B cell (primary cell): Measurements from ENCODE around the gene GPR180. TPM values are rescaled to one million over a fixed set of nuclear protein-coding genes. Genes with fewer than 3 reads are reported as not detected.

Source experiments
- ATAC-seq: fragments of 200-7000 bp; cut with Tn5 transposase; one replicate; pipeline ENCODE4 v1.10.0; 2021; ENCODE audit warnings: low read depth, mild to moderate bottlenecking, moderate number of reproducible peaks, moderate library complexity
- CTCF ChIA-PET: fragments of 350-600 bp; sonication (Branson Sonifier 250); formaldehyde crosslinking; loops from one replicate; lab custom pipeline; 2021; ENCODE audit warnings: antibody characterized with exemption, inconsistent platforms; lab: Charles Lee
- POLR2A ChIA-PET: fragments of 350-600 bp; sonication (Branson Sonifier 250); formaldehyde crosslinking; loops from one replicate; lab custom pipeline; 2021; ENCODE audit warnings: antibody characterized with exemption; lab: Charles Lee
- DNase-seq: peaks from one replicate; pipeline ENCODE4 v3.0.0; 2013
- H2AFZ ChIP-seq: 2 replicates; pipeline ENCODE4 v1.6.1; 2012; ENCODE audit warnings: mild to moderate bottlenecking, low read depth, low read length; ENCODE audit not compliant: insufficient read depth, poor library complexity, severe bottlenecking
- H3K27ac ChIP-seq, 2 donors: 1 replicate in 1 of 2; 2 replicates in 1 of 2; pipeline ENCODE4 v1.5.1; 2012 to 2013; ENCODE audit warnings: low read length in 2 of 2, mild to moderate bottlenecking in 2 of 2, moderate library complexity in 1 of 2
- H3K27me3 ChIP-seq, 4 experiments: fragments of 200-600 bp in 1 of 4; sonication (generic) in 1 of 4; replicated peaks in 1 of 4; 1 replicate in 2 of 4; 2 replicates in 2 of 4; pipeline versions ENCODE4 v1.6.1 to v1.7.0; 2013 to 2016; ENCODE audit warnings: low read length in 3 of 4, mild to moderate bottlenecking in 2 of 4, mixed read lengths in 1 of 4, moderate library complexity in 1 of 4; ENCODE audit not compliant: insufficient read depth in 4 of 4, control insufficient read depth in 3 of 4; ENCODE audit errors: control extremely low read depth in 1 of 4
- H3K36me3 ChIP-seq, 2 experiments: replicated peaks in 1 of 2; 1 replicate in 1 of 2; 2 replicates in 1 of 2; pipeline versions ENCODE4 v1.6.1 to v1.7.1; 2013; ENCODE audit warnings: low read length in 1 of 2; ENCODE audit not compliant: insufficient read depth in 2 of 2, control insufficient read depth in 1 of 2; ENCODE audit errors: control extremely low read depth in 1 of 2, extremely low read depth in 1 of 2
- H3K4me1 ChIP-seq, 2 donors: fragments of 200-600 bp in 1 of 2; sonication (generic) in 1 of 2; 1 replicate in 1 of 2; 2 replicates in 1 of 2; pipeline versions ENCODE4 v1.5.1 to v1.6.1; 2013 to 2017; ENCODE audit warnings: low read length in 2 of 2; ENCODE audit not compliant: control insufficient read depth in 2 of 2, insufficient read depth in 2 of 2
- H3K4me2 ChIP-seq: replicated peaks from 2 replicates; pipeline ENCODE3; 2012; ENCODE audit warnings: mild to moderate bottlenecking, low read depth, low read length; ENCODE audit not compliant: poor library complexity, severe bottlenecking
- H3K4me3 ChIP-seq, 5 experiments: fragments of 200-600 bp in 1 of 5; sonication (generic) in 1 of 5; 1 replicate in 3 of 5; 2 replicates in 2 of 5; pipeline versions ENCODE4 v1.5.1 to v1.7.0; 2011 to 2016; ENCODE audit warnings: low read length in 4 of 5, mild to moderate bottlenecking in 4 of 5, low read depth in 2 of 5, control low read depth in 1 of 5, moderate library complexity in 1 of 5; ENCODE audit not compliant: insufficient read depth in 1 of 5; ENCODE audit errors: control extremely low read depth in 1 of 5, extremely low read depth in 1 of 5
- H3K79me2 ChIP-seq: fragments of 200-600 bp; sonication (generic); one replicate; pipeline ENCODE4 v1.6.0; 2016; ENCODE audit warnings: low read length; ENCODE audit not compliant: control insufficient read depth, insufficient read depth
- H3K9ac ChIP-seq: fragments of 200-600 bp; sonication (generic); 2 replicates; pipeline ENCODE4 v1.6.1; 2017; ENCODE audit warnings: mild to moderate bottlenecking, low read length, moderate library complexity
- H3K9me3 ChIP-seq, 3 donors: one replicate each; pipeline versions ENCODE4 v1.6.1 to v1.7.1; 2013; ENCODE audit warnings: low read length in 2 of 3; ENCODE audit not compliant: control insufficient read depth in 2 of 3, insufficient read depth in 1 of 3; ENCODE audit errors: control extremely low read depth in 1 of 3
- H4K20me1 ChIP-seq: 2 replicates; pipeline ENCODE4 v1.6.0; 2012; ENCODE audit warnings: mild to moderate bottlenecking, low read length; ENCODE audit not compliant: insufficient read depth, control insufficient read depth, poor library complexity, severe bottlenecking
- H3K27ac Mint-ChIP-seq: one replicate; pipeline ENCODE4 v1.8.0; 2021; ENCODE audit warnings: mixed read lengths
- H3K27me3 Mint-ChIP-seq: one replicate; pipeline ENCODE4 v1.8.0; 2021; ENCODE audit warnings: mixed read lengths
- H3K4me1 Mint-ChIP-seq: one replicate; pipeline ENCODE4 v1.8.0; 2021; ENCODE audit warnings: mixed read lengths
- H3K4me3 Mint-ChIP-seq: one replicate; pipeline ENCODE4 v1.8.0; 2021; ENCODE audit warnings: mixed read lengths
- H3K9me3 Mint-ChIP-seq: one replicate; pipeline ENCODE4 v1.8.0; 2022; ENCODE audit warnings: mixed read lengths; ENCODE audit not compliant: insufficient read depth
- EZH2 ChIP-seq: IDR thresholded peaks from 2 replicates; pipeline ENCODE4 v1.6.1; 2012; ENCODE audit warnings: borderline replicate concordance, low read depth, mild to moderate bottlenecking, moderate library complexity, low read length; ENCODE audit not compliant: insufficient read depth, poor library complexity, severe bottlenecking
- WGBS: methylation state at CpG from one replicate; pipeline ENCODE4 v1.1.5; 2013; ENCODE audit warnings: missing lambda C conversion rate; ENCODE audit not compliant: insufficient coverage; 5-methylcytosine and 5-hydroxymethylcytosine counted together
- intact Hi-C: fragments of 100-400 bp; cut with micrococcal nuclease; formaldehyde crosslinking; loops from one replicate; pipeline ENCODE4 v1.10.0; 2022
- polyA plus RNA-seq: library from polyadenylated mRNA; depleted of rRNA; stranded (reverse); fragments of >200 nt; gene quantifications from 2 replicates; pipeline ENCODE4 v1.2.3, GENCODE V29; 2012
- total RNA-seq, 2 donors: library from RNA; stranded (reverse); fragments of 120-200 nt in 1 of 2; gene quantifications; 1 replicate in 1 of 2; 2 replicates in 1 of 2; pipeline versions ENCODE4 v1.2.3 to v1.2.4, GENCODE V29; 2013 to 2022
- TF ChIP-seq, protein P1 (sequence below): fragments of 200-600 bp; IDR thresholded peaks from one replicate; pipeline ENCODE4 v1.8.0; 2022; ENCODE audit warnings: antibody characterized with exemption, mild to moderate bottlenecking

GPR180 gene
- total and polyA plus RNA-seq, 2 donors (not counting 1 experiment from before 2014, with no cell fraction given), result 1.2 to 4.7 TPM

DNA sequence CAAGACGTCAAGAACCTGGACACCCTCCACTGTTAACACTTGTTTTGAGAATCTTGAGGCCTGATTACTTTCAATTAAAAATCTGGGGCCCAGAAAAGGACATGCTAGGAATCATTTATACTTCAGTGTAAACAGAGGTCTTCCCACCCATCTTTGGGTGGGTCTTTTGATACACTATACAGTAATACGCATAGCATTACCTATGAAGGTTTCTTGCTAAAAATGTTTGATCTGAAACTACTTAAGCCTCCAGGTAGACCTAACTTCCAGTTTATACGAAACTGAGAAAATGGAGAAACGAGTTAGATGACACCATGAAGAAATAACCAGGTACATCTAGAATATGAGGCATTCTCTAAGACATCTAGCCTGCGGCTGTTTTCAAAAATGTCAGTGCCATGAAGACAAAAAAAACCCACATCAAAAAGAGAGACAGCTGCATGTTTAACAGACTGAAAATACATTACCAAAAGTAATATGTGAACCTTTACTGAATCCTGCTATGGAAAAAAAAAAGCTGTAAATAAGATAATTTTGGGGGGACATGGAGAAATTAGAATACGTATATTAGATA, 42.3 kb upstream of the GPR180 start:
- Histone ChIP-seq H3K4me3 (no peak overlapping the region), H3K27me3 (no peaks in the 10 kb centered on the region), H3K36me3 (peaks cover 0 to 1% of the 10 kb centered on the region in 2 experiments), H3K79me2 (no peaks in the 10 kb centered on the region), H3K9me3 (no peaks in the 10 kb centered on the region), H3K9ac (no peak overlapping the region), H4K20me1 (no peaks in the 10 kb centered on the region), H3K4me1 (no peaks in the 10 kb centered on the region), H3K4me2 (no peak overlapping the region), H3K27ac (no peak overlapping the region), H2AFZ (no peak overlapping the region)
- ChIA-PET POLR2A (no interaction called here), CTCF (no interaction called here)
- Mint-ChIP-seq H3K9me3 (no peaks in the 10 kb centered on the region), H3K27me3 (no peaks in the 10 kb centered on the region), H3K27ac (no peak overlapping the region), H3K4me3 (no peak overlapping the region), H3K4me1 (no peaks in the 10 kb centered on the region)
- ATAC-seq, result no peak
- intact Hi-C loops, result no loop called here
- WGBS, result no CpG with 5 or more reads among the region's 6 CpGs
- no peak for DNase-seq
- no peak for TF ChIP-seq EZH2
- TF ChIP-seq, protein P1, sequence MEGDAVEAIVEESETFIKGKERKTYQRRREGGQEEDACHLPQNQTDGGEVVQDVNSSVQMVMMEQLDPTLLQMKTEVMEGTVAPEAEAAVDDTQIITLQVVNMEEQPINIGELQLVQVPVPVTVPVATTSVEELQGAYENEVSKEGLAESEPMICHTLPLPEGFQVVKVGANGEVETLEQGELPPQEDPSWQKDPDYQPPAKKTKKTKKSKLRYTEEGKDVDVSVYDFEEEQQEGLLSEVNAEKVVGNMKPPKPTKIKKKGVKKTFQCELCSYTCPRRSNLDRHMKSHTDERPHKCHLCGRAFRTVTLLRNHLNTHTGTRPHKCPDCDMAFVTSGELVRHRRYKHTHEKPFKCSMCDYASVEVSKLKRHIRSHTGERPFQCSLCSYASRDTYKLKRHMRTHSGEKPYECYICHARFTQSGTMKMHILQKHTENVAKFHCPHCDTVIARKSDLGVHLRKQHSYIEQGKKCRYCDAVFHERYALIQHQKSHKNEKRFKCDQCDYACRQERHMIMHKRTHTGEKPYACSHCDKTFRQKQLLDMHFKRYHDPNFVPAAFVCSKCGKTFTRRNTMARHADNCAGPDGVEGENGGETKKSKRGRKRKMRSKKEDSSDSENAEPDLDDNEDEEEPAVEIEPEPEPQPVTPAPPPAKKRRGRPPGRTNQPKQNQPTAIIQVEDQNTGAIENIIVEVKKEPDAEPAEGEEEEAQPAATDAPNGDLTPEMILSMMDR, result no peak

DNA sequence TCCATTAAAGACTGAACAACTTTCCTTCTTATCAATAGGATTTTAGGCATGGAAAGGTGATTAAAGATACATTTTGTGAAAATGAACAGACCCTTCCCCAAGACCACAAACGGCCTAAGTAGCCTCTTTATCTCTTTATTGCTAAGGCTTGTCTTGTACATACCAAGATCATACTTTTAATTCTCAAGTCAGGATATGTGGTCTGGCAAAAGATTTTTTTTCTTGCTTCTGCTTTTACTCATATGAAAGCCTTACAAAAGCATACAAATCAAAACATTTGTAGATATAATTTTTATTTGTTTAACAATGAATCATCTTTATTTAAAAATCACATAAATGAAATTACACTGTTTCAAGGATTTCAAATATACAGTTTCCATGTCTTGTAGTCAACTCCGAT, 41.5 kb upstream of the GPR180 start:
- Mint-ChIP-seq H3K27ac (no peak overlapping the region), H3K4me1 (no peaks in the 10 kb centered on the region), H3K4me3 (no peak overlapping the region), H3K9me3 (no peaks in the 10 kb centered on the region), H3K27me3 (no peaks in the 10 kb centered on the region)
- Histone ChIP-seq H4K20me1 (no peaks in the 10 kb centered on the region), H3K4me3 (no peak overlapping the region), H3K4me1 (no peaks in the 10 kb centered on the region), H3K27me3 (no peaks in the 10 kb centered on the region), H3K36me3 (peaks cover 0 to 1% of the 10 kb centered on the region in 2 experiments), H3K9ac (no peak overlapping the region), H3K4me2 (no peak overlapping the region), H3K9me3 (no peaks in the 10 kb centered on the region), H3K27ac (no peak overlapping the region), H2AFZ (no peak overlapping the region), H3K79me2 (no peaks in the 10 kb centered on the region)
- intact Hi-C loops, result no loop called here
- POLR2A ChIA-PET, result no interaction called here
- TF ChIP-seq EZH2, result no peak
- TF ChIP-seq, protein P1, result no peak
- ATAC-seq, result no peak
- CTCF ChIA-PET, result no interaction called here
- no CpG with 5 or more reads among the region's 2 CpGs for WGBS
- no peak for DNase-seq
